ENCODE results near the gene KLHL18. TPM values are rescaled to one million over a fixed set of nuclear protein-coding genes. Genes with fewer than 3 reads are reported as not detected.

KLHL18 gene
- total and polyA plus RNA-seq, 4 donors, result 13.4 to 27.5 (median 17.9) TPM

DNA sequence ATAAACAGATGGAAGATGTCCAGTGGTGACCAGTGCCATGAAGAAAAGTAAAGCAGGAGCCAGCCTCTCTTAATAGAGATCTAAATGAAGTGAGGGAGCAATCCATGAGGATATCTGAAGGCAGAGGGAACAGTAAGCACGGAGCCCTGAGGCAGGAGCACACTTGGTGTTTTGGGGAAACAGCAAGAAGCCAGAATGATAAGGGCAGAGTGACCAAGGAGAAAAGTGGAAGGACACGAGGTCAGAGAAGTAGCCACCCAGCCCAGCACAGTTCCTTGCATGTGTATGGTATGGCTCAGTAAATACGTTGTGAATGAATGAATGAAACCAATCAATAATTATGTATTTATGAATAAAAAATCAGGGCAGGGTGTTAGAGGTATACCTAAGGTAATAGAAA, 11.6 kb downstream of the KLHL18 start:
- ATAC-seq (ENCODE audit: insufficient read depth, low FRiP score), result no peak
- Histone ChIP-seq H3K4me1 (ENCODE audit: control insufficient read depth in 5 of 5, insufficient read depth in 5 of 5, low read length in 5 of 5) (peaks cover 0 to 4% (median 4%) of the 10 kb centered on the region in 5 donors), H3K36me3 (ENCODE audit: control insufficient read depth in 4 of 4, insufficient read depth in 4 of 4, low read length in 4 of 4) (peaks cover 0 to 4% (median 3%) of the 10 kb centered on the region in 4 donors), H3K27me3 (ENCODE audit: control insufficient read depth in 3 of 3, insufficient read depth in 3 of 3, low read length in 2 of 3) (no peaks in the 10 kb centered on the region), H3K9me3 (ENCODE audit: control insufficient read depth in 4 of 4, insufficient read depth in 3 of 4, low read length in 3 of 4) (no peaks in the 10 kb centered on the region), H3K4me3 (no peak overlapping the region), H3K9ac (ENCODE audit: insufficient read depth in 1 of 2, low read length in 2 of 2) (peak overlapping the region in 1 of 2 donors; percentile 11), H3K27ac (ENCODE audit: low read depth in 1 of 2, low read length in 1 of 2) (no peak overlapping the region)
- no peak for DNase-seq
- TF ChIP-seq CTCF (IDR thresholded peaks at IDR 0.05; ENCODE audit: control extremely low read depth, extremely low read depth), result no peak
- 86 to 92% methylated on average over 3 of the region's 3 CpGs for WGBS, 2 donors

DNA sequence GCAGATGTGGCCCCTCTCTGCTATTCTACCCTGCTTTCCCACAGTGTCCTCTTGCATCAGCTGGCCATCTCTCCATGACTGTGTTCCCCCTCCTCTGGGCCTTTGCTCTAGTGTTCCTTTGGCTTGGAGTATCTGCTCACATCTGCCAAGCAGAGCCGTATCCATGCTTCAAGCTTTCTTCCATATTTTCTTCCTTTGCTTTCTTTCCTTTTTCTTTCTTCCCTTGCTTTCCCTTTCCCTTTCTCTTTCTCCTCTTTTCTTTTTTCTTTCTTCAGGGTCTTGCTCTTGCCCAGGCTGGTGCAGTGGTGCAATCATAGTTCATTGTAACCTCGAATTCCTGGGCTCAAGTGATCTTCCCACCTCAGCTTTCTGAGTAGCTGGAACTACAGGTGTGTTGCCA, 12.6 kb downstream of the KLHL18 start:
- WGBS, 2 donors, result 88 to 90% methylated on average over 2 of the region's 2 CpGs

DNA sequence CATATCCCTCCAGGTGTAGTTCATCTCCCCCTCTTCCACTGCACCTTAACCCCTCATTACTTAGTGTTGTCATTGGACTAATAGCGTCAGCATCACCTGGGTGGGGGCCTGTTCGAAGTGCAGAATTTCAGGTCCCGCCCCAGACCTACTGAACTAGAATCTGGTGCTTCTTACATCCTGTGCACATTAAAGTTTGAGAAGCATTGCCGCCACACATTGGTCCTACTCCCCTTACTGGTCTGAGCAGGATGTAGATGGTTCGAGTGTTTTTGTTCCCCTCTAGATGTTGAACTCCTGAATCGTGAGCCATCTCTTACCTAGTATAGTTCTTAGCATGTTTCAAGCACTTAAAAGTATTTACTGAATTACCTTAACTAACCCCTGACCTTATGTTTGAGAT, 13.2 kb downstream of the KLHL18 start:
- Histone ChIP-seq H3K4me3 (no peak overlapping the region), H3K4me1 (ENCODE audit: control insufficient read depth in 5 of 5, insufficient read depth in 5 of 5, low read length in 5 of 5) (peaks cover 0 to 4% (median 4%) of the 10 kb centered on the region in 5 donors), H3K27me3 (ENCODE audit: control insufficient read depth in 3 of 3, insufficient read depth in 3 of 3, low read length in 2 of 3) (no peaks in the 10 kb centered on the region), H3K27ac (ENCODE audit: low read depth in 1 of 2, low read length in 1 of 2) (no peak overlapping the region), H3K9me3 (ENCODE audit: control insufficient read depth in 4 of 4, insufficient read depth in 3 of 4, low read length in 3 of 4) (no peaks in the 10 kb centered on the region), H3K9ac (ENCODE audit: insufficient read depth in 1 of 2, low read length in 2 of 2) (no peak overlapping the region), H3K36me3 (ENCODE audit: control insufficient read depth in 4 of 4, insufficient read depth in 4 of 4, low read length in 4 of 4) (peaks cover 0 to 4% (median 1%) of the 10 kb centered on the region in 4 donors)
- no peak for TF ChIP-seq CTCF (IDR thresholded peaks at IDR 0.05; ENCODE audit: control extremely low read depth, extremely low read depth)
- 73 to 83% methylated on average over 6 of the region's 6 CpGs for WGBS, 2 donors
- DNase-seq (no peak), ATAC-seq (ENCODE audit: insufficient read depth, low FRiP score) (no peak)

More for the DNA sequence above, 12.6 kb downstream of the KLHL18 start:
- H3K4me3 ChIP-seq, result no peak overlapping the region
- H3K27me3 ChIP-seq (ENCODE audit: control insufficient read depth in 3 of 3, insufficient read depth in 3 of 3, low read length in 2 of 3), result no peaks in the 10 kb centered on the region
- H3K9ac ChIP-seq (ENCODE audit: insufficient read depth in 1 of 2, low read length in 2 of 2), result no peak overlapping the region
- no peaks in the 10 kb centered on the region for H3K9me3 ChIP-seq (ENCODE audit: control insufficient read depth in 4 of 4, insufficient read depth in 3 of 4, low read length in 3 of 4)
- H3K36me3 ChIP-seq (ENCODE audit: control insufficient read depth in 4 of 4, insufficient read depth in 4 of 4, low read length in 4 of 4), result peaks cover 0 to 4% (median 3%) of the 10 kb centered on the region in 4 donors
- ATAC-seq (ENCODE audit: insufficient read depth, low FRiP score) (no peak), DNase-seq (no peak)
- no peak overlapping the region for H3K27ac ChIP-seq (ENCODE audit: low read depth in 1 of 2, low read length in 1 of 2)
- peaks cover 0 to 4% (median 4%) of the 10 kb centered on the region in 5 donors for H3K4me1 ChIP-seq (ENCODE audit: control insufficient read depth in 5 of 5, insufficient read depth in 5 of 5, low read length in 5 of 5)
- TF ChIP-seq CTCF (IDR thresholded peaks at IDR 0.05; ENCODE audit: control extremely low read depth, extremely low read depth), result no peak
